ENCODE data around the gene PTPRN2.

GRCh38 chr7:158525648-158526484 lies 61.8 kb downstream of the PTPRN2 start:
- TF ChIP-seq CTCF (conservative IDR thresholded peaks at IDR 0.05) (no peak), EZH2 (IDR thresholded peaks at IDR 0.05; ENCODE audit: low read depth) (no peak)

All from PC-9 (cell line).